ENCODE measurements around the gene CD53. TPM values are rescaled to one million over a fixed set of nuclear protein-coding genes. Genes with fewer than 3 reads are reported as not detected.

The CD53 gene
- total and polyA plus RNA-seq, 9 of the 15 experiments (the other 6 are each of a cell fraction or from before 2014, with no cell fraction given), result 63.5 to 220 (median 131) TPM

DNA sequence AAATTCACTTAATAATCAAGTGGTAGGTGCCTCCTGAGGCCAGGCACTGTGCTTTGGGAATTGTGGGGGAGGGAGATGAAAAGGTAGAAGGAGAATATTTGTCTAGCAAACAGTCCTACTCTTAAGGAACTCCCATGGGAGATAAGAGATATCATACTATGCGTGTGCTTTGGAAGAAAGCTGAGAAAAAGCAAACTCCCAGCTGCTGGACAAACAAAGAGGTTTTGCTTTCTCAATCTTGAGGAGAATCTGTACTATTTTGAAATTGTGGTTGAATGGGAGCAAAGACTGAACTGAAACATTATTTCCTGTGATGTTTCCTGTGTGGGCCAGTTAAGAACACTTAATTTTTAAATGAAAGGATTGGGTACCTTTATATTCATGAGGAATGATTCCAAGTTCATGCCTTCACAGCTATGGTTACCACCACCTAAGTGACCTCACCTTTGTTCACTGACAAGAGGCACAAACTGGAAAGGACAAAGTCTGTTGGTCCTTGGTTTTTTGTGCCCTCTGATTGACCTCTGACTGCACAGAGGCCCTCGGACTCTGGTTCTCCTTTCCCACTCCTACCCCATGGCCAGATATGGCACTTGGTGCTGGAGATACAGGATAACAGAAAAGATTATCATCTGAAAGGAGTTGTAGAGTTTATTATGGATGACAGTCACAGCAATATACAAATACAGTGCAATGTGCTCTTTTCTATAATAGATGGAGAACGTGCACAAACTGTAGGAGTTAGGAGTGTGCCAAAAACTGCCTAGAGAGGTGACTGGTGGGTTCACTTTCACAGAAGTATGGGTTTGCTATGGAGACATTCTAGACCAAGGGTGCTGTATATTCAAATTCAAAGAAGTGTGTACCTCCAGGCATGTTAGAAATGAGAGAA, 1.6 kb downstream of the CD53 start (continued):
- TF ChIP-seq, protein P1, sequence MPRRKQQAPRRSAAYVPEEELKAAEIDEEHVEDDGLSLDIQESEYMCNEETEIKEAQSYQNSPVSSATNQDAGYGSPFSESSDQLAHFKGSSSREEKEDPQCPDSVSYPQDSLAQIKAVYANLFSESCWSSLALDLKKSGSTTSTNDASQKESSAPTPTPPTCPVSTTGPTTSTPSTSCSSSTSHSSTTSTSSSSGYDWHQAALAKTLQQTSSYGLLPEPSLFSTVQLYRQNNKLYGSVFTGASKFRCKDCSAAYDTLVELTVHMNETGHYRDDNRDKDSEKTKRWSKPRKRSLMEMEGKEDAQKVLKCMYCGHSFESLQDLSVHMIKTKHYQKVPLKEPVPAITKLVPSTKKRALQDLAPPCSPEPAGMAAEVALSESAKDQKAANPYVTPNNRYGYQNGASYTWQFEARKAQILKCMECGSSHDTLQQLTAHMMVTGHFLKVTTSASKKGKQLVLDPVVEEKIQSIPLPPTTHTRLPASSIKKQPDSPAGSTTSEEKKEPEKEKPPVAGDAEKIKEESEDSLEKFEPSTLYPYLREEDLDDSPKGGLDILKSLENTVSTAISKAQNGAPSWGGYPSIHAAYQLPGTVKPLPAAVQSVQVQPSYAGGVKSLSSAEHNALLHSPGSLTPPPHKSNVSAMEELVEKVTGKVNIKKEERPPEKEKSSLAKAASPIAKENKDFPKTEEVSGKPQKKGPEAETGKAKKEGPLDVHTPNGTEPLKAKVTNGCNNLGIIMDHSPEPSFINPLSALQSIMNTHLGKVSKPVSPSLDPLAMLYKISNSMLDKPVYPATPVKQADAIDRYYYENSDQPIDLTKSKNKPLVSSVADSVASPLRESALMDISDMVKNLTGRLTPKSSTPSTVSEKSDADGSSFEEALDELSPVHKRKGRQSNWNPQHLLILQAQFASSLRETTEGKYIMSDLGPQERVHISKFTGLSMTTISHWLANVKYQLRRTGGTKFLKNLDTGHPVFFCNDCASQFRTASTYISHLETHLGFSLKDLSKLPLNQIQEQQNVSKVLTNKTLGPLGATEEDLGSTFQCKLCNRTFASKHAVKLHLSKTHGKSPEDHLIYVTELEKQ (CRISPR knock-in tag; IDR thresholded peaks at IDR 0.05), result no peak
- TF ChIP-seq ESRRA (IDR thresholded peaks at IDR 0.05; ENCODE audit: borderline replicate concordance, low read depth) (peak; percentile 89), MEIS2 (IDR thresholded peaks at IDR 0.05; ENCODE audit: partially characterized antibody) (no peak), LEF1 (IDR thresholded peaks at IDR 0.05) (no peak), ZNF766 (CRISPR knock-in tag; conservative IDR thresholded peaks at IDR 0.05) (0 out of 2 replicates have a peak, but pooled peaks have one; percentile 38), ZNF695 (CRISPR knock-in tag; IDR thresholded peaks at IDR 0.05) (0 out of 2 replicates have a peak, but pooled peaks have one; percentile 5), ADNP (tag; IDR thresholded peaks at IDR 0.05) (0 out of 2 replicates have a peak, but pooled peaks have one; percentile 31), FOXM1 (IDR thresholded peaks at IDR 0.05; ENCODE audit: low read depth) (no peak; the same call in 1 of the 2 replicates), FOXM1 (CRISPR knock-in tag; IDR thresholded peaks at IDR 0.05; ENCODE audit: low read depth) (no peak)
- TF ChIP-seq, protein P2, sequence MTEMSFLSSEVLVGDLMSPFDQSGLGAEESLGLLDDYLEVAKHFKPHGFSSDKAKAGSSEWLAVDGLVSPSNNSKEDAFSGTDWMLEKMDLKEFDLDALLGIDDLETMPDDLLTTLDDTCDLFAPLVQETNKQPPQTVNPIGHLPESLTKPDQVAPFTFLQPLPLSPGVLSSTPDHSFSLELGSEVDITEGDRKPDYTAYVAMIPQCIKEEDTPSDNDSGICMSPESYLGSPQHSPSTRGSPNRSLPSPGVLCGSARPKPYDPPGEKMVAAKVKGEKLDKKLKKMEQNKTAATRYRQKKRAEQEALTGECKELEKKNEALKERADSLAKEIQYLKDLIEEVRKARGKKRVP (CRISPR knock-in tag; IDR thresholded peaks at IDR 0.05), result no peak
- TF ChIP-seq, protein P3, sequence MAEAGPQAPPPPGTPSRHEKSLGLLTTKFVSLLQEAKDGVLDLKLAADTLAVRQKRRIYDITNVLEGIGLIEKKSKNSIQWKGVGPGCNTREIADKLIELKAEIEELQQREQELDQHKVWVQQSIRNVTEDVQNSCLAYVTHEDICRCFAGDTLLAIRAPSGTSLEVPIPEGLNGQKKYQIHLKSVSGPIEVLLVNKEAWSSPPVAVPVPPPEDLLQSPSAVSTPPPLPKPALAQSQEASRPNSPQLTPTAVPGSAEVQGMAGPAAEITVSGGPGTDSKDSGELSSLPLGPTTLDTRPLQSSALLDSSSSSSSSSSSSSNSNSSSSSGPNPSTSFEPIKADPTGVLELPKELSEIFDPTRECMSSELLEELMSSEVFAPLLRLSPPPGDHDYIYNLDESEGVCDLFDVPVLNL (CRISPR knock-in tag; IDR thresholded peaks at IDR 0.05; ENCODE audit: low read depth), result no peak
- TF ChIP-seq, protein P4, sequence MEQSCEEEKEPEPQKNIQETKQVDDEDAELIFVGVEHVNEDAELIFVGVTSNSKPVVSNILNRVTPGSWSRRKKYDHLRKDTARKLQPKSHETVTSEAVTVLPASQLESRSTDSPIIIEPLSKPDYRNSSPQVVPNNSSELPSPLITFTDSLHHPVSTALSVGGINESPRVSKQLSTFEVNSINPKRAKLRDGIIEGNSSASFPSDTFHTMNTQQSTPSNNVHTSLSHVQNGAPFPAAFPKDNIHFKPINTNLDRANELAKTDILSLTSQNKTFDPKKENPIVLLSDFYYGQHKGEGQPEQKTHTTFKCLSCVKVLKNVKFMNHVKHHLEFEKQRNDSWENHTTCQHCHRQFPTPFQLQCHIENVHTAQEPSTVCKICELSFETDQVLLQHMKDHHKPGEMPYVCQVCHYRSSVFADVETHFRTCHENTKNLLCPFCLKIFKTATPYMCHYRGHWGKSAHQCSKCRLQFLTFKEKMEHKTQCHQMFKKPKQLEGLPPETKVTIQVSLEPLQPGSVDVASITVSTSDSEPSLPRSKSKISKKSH (CRISPR knock-in tag; IDR thresholded peaks at IDR 0.05), result no peak

Measured in K562 (cell line).